GM12878 (cell line): Measurements from ENCODE around the gene F10. TPM values are rescaled to one million over a fixed set of nuclear protein-coding genes. Genes with fewer than 3 reads are reported as not detected.

Experiments used
- ATAC-seq: fragments of 200-7000 bp; cut with Tn5 transposase; 3 replicates; pipeline ENCODE4 v1.9.1; 2020; ENCODE audit warnings: mild to moderate bottlenecking, moderate library complexity
- BruUV-seq: library from RNA; stranded (reverse); fragments of 400-500 nt; replicated peaks from 2 replicates; lab custom pipeline; 2021; lab: Mats Ljungman, UMichigan
- CTCF ChIA-PET: fragments of 300-600 bp; sonication (Branson Sonifier 250); formaldehyde crosslinking; extraction: SDS; loops from one replicate; lab custom pipeline; 2021; ENCODE audit warnings: inconsistent platforms; lab: Yijun Ruan, JAX
- POLR2A ChIA-PET: fragments of 350-600 bp; formaldehyde crosslinking; extraction: SDS; loops from one replicate; lab custom pipeline; 2021; ENCODE audit warnings: inconsistent platforms; lab: Charles Lee
- RAD21 ChIA-PET: fragments of 300-600 bp; sonication (Branson Sonifier 250); formaldehyde crosslinking; loops from one replicate; lab custom pipeline; 2023; ENCODE audit warnings: antibody characterized with exemption; ENCODE audit not compliant: unreplicated experiment; lab: Charles Lee
- SMC1A ChIA-PET: fragments of 300-600 bp; sonication (Branson Sonifier 250); formaldehyde crosslinking; loops from one replicate; lab custom pipeline; 2023; ENCODE audit not compliant: unreplicated experiment, uncharacterized antibody; lab: Charles Lee
- DNase-seq: peaks from one replicate; pipeline ENCODE4 v3.0.0-alpha.2; 2011; ENCODE audit warnings: low read depth, low spot score
- FAIRE-seq: peaks from 3 replicates; lab custom pipeline; 2011; peaks lifted over from hg19 to GRCh38; lab: Jason Lieb, UNC
- H2AFZ ChIP-seq: 2 replicates; pipeline ENCODE4 v1.6.0; 2011; ENCODE audit warnings: low read depth, low read length, control low read depth; ENCODE audit not compliant: control insufficient read depth
- H3K27ac ChIP-seq: 2 replicates; pipeline ENCODE4 v1.5.1; 2011; ENCODE audit warnings: control low read depth; ENCODE audit not compliant: control insufficient read depth, insufficient read depth
- H3K27me3 ChIP-seq, 2 experiments: replicated peaks in 1 of 2; 2 replicates each; pipeline versions ENCODE4 v1.6.0 to v1.6.1; 2011; ENCODE audit warnings: low read length in 1 of 2; ENCODE audit not compliant: control insufficient read depth in 2 of 2, insufficient read depth in 2 of 2
- H3K36me3 ChIP-seq, 2 experiments: 2 replicates each; pipeline ENCODE4 v1.5.1; 2011; ENCODE audit warnings: low read length in 1 of 2; ENCODE audit not compliant: control insufficient read depth in 2 of 2, insufficient read depth in 2 of 2
- H3K4me1 ChIP-seq: 2 replicates; pipeline ENCODE4 v1.6.1; 2011; ENCODE audit warnings: mild to moderate bottlenecking, low read length, moderate library complexity, mixed read lengths; ENCODE audit not compliant: control insufficient read depth, insufficient read depth
- H3K4me2 ChIP-seq: 2 replicates; pipeline ENCODE4 v1.6.0; 2011; ENCODE audit warnings: control low read depth; ENCODE audit not compliant: control insufficient read depth, insufficient read depth
- H3K4me3 ChIP-seq: fragments of 200-600 bp; sonication (generic); 2 replicates; pipeline ENCODE4 v1.5.1; 2016
- H3K79me2 ChIP-seq: 2 replicates; pipeline ENCODE4 v1.6.0; 2011; ENCODE audit warnings: low read length; ENCODE audit not compliant: control insufficient read depth, insufficient read depth
- H3K9ac ChIP-seq: 2 replicates; pipeline ENCODE4 v1.8.0; 2011; ENCODE audit warnings: low read length, control low read depth, mixed read lengths; ENCODE audit not compliant: control insufficient read depth, insufficient read depth
- H3K9me3 ChIP-seq: replicated peaks from 3 replicates; pipeline ENCODE4 v1.5.1; 2011; ENCODE audit warnings: mild to moderate bottlenecking, low read length; ENCODE audit not compliant: control insufficient read depth, insufficient read depth
- H4K20me1 ChIP-seq: 2 replicates; pipeline ENCODE4 v1.6.0; 2011; ENCODE audit not compliant: control insufficient read depth, insufficient read depth
- BACH1 ChIP-seq: fragments of 450-650 bp; IDR thresholded peaks from 2 replicates; pipeline ENCODE4 v1.6.1; 2017; ENCODE audit warnings: mild to moderate bottlenecking, borderline replicate concordance
- IKZF2 ChIP-seq, 2 experiments: fragments of 450-650 bp; IDR thresholded peaks; 2 replicates each; pipeline ENCODE4 v1.6.1; 2017; ENCODE audit warnings: mild to moderate bottlenecking in 2 of 2, moderate library complexity in 2 of 2
- WGBS: methylation state at CpG from one replicate; pipeline ENCODE4 v1.1.6; 2016; ENCODE audit warnings: low lambda C conversion rate; ENCODE audit not compliant: insufficient replicate concordance, insufficient coverage; ENCODE audit errors: missing lambda C conversion rate; 5-methylcytosine and 5-hydroxymethylcytosine counted together
- in situ Hi-C: fragments of 300-500 bp; cut with MboI; formaldehyde crosslinking; loops from 9 replicates; pipeline ENCODE4 v1.14.3; 2018; ENCODE audit warnings: mixed read lengths
- intact Hi-C: fragments of 100-400 bp; cut with micrococcal nuclease; formaldehyde crosslinking; loops from one replicate; pipeline ENCODE4 v1.14.2; 2022; ENCODE audit not compliant: unreplicated experiment
- polyA plus RNA-seq, 11 experiments: library from polyadenylated mRNA; depleted of rRNA in 4 of 11; unstranded in 6 of 11; stranded (reverse) in 5 of 11; fragments of >200 nt; fragmentation: Nextera tagmentation in 4 of 11; fragmentation: Illumina TruSeq in 1 of 11; extraction: Ambion mirVana in 4 of 11; extraction: Trizol in 1 of 11; gene quantifications; 1 replicate in 1 of 11; 2 replicates in 10 of 11; pipeline versions ENCODE4 v1.2.1 to v1.2.3, GENCODE V29; 2011 to 2016; ENCODE audit warnings: inconsistent platforms in 2 of 11, missing spikeins in 2 of 11, low read depth in 1 of 11
- total RNA-seq, 4 experiments: library from RNA; depleted of rRNA in 3 of 4; stranded (reverse); fragments of >200 nt in 3 of 4; fragmentation: Illumina TruSeq in 1 of 4; extraction: Trizol in 1 of 4; gene quantifications; 2 replicates each; pipeline versions ENCODE4 v1.2.1 to v1.2.3, GENCODE V29; 2013 to 2021
- TF ChIP-seq, protein P1 (sequence below): IDR thresholded peaks from 2 replicates; pipeline ENCODE4 v1.6.1; 2011; ENCODE audit warnings: mild to moderate bottlenecking, low read depth, low read length, moderate library complexity; ENCODE audit not compliant: insufficient replicate concordance
- TF ChIP-seq, protein P2 (sequence below): fragments of 450-650 bp; IDR thresholded peaks from 2 replicates; pipeline ENCODE4 v1.6.1; 2017; ENCODE audit warnings: borderline replicate concordance

Gene F10
- total and polyA plus RNA-seq, 10 of the 15 experiments (the other 5 are each of a cell fraction or from before 2014, with no cell fraction given) = not detected

DNA sequence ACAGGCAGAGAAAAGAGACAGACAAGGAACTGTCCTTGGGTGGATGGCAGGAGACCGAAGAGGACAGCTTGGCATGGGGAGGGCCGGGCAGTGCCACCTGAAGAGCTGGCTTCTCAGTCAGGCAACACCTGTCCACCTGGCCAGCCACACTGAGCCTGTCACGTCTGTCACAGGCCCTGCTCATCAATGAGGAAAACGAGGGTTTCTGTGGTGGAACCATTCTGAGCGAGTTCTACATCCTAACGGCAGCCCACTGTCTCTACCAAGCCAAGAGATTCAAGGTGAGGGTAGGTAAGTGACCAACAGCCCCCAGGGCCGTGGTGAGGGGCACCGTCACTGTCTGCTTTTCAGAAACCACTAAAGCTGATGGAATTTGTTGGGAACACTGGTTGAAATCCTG is 24.6 kb downstream of the F10 start:
- ChIA-PET CTCF (no interaction called here), POLR2A (no interaction called here), SMC1A (interaction anchor here (0.5 kb wide), 1 partner anchor 192 kb away, joined by 3 read pairs; no protein-coding TSS in a partner anchor), RAD21 (no interaction called here)
- H3K4me3 ChIP-seq = no peak overlapping the region
- 10% methylated on average over 8 of the region's 8 CpGs for WGBS
- H4K20me1 ChIP-seq = no peaks in the 10 kb centered on the region
- no peaks in the 10 kb centered on the region for H3K36me3 ChIP-seq
- FAIRE-seq (no peak), DNase-seq (no peak), ATAC-seq (no peak)
- no TSS peak for BruUV-seq
- no peak overlapping the region for H3K9ac ChIP-seq
- no peak overlapping the region for H2AFZ ChIP-seq
- no peak overlapping the region for H3K4me2 ChIP-seq
- no peaks in the 10 kb centered on the region for H3K4me1 ChIP-seq
- intact Hi-C loops = no loop called here
- no peak overlapping the region for H3K27ac ChIP-seq
- H3K79me2 ChIP-seq = no peaks in the 10 kb centered on the region
- in situ Hi-C loops = no loop called here
- H3K27me3 ChIP-seq = no peaks in the 10 kb centered on the region; a peak in 1 of 4 replicates
- no peaks in the 10 kb centered on the region; the same call in 2 of the 3 replicates for H3K9me3 ChIP-seq
- TF ChIP-seq IKZF2 (IDR thresholded peaks at IDR 0.05) = no peak
- TF ChIP-seq BACH1 = no peak

DNA sequence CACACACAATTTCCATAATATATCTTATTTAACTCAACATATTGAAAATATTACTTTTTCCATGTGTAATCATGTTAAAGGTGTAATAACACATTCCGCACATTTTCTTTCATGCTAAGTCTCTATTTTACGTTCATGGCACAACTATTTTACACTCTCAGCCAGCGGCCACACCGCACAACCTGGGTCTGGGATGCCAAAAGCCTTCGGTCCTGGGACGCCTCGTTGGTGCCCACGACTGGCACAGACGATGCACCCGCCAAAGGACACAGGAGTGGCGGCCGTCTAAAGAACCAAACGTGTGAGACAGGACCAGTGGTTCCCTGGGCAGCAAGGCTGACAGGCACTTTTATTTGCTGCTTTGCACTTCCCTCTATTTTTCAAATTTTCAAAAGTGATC is 25.8 kb downstream of the F10 start:
- no peak for DNase-seq
- CTCF ChIA-PET = no interaction called here
- Histone ChIP-seq H3K27me3 (peaks cover 0 to 5% of the 10 kb centered on the region in 2 experiments; a peak in 3 of 4 replicates), H3K4me2 (no peak overlapping the region), H3K4me3 (no peak overlapping the region), H3K9ac (no peak overlapping the region), H2AFZ (no peak overlapping the region), H3K27ac (no peak overlapping the region), H3K9me3 (no peaks in the 10 kb centered on the region; the same call in 2 of the 3 replicates), H3K79me2 (no peaks in the 10 kb centered on the region), H4K20me1 (no peaks in the 10 kb centered on the region), H3K36me3 (no peaks in the 10 kb centered on the region), H3K4me1 (peaks cover 8% of the 10 kb centered on the region)
- TF ChIP-seq, protein P1, sequence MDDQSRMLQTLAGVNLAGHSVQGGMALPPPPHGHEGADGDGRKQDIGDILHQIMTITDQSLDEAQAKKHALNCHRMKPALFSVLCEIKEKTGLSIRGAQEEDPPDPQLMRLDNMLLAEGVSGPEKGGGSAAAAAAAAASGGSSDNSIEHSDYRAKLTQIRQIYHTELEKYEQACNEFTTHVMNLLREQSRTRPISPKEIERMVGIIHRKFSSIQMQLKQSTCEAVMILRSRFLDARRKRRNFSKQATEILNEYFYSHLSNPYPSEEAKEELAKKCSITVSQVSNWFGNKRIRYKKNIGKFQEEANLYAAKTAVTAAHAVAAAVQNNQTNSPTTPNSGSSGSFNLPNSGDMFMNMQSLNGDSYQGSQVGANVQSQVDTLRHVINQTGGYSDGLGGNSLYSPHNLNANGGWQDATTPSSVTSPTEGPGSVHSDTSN = no peak
- TF ChIP-seq, protein P2, sequence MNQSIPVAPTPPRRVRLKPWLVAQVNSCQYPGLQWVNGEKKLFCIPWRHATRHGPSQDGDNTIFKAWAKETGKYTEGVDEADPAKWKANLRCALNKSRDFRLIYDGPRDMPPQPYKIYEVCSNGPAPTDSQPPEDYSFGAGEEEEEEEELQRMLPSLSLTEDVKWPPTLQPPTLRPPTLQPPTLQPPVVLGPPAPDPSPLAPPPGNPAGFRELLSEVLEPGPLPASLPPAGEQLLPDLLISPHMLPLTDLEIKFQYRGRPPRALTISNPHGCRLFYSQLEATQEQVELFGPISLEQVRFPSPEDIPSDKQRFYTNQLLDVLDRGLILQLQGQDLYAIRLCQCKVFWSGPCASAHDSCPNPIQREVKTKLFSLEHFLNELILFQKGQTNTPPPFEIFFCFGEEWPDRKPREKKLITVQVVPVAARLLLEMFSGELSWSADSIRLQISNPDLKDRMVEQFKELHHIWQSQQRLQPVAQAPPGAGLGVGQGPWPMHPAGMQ = no peak
- no peak for ATAC-seq
- 80% methylated on average over 13 of the region's 13 CpGs for WGBS
- intact Hi-C loops = no loop called here
- FAIRE-seq = no peak
- BruUV-seq = no TSS peak
- RAD21 ChIA-PET = no interaction called here
- SMC1A ChIA-PET = no interaction called here
- in situ Hi-C loops = no loop called here
- POLR2A ChIA-PET = no interaction called here
